HG02981 (cell line): ENCODE results near the gene MOSMO.

Experiments
- ATAC-seq: cut with Tn5 transposase; IDR thresholded peaks from one replicate; pipeline ENCODE4 v1.9.1; 2021; ENCODE audit warnings: mild to moderate bottlenecking, moderate library complexity; ENCODE audit not compliant: unreplicated experiment

The MOSMO gene

DNA sequence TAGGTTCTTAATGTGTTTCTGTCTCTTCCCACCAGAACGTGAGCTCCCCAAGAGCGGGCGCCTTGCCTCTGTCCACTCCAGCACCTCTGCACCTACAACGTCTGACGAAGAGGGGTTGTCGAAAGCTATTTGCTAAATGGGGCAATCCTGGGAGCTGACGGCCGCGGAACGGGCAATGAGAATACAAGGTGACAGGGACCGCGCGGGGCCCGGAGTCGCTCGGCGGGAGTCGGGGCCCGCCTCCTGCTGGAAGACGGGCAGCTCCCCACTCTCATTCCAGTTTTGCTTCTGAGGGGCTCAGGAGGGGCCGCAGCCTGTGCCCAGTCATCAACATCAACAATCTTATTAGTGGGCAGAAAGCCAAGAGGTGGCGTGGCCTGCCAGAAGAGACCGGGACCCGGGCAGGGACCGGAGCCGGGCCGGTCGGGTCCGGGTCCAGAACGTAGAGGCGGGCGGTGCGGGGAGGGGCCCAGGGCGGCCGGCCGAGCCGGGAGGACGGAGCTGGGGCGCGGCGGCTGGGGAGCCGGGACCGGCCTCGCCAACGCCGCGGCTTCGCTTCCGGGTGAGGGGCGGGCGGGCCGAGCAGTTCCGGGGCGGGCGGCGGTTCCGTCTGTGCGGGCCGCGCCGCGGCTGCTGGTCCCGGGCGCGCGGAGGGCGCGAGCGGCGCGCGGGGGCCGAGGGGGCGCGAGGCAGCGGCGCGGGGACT, at the start of gene MOSMO:
TSS of gene MOSMO (plus strand) at position 603 of the 706 bp plus-strand sequence. CDS start 191 bp downstream, outside the sequence.
- peak; percentile 63 for ATAC-seq

DNA sequence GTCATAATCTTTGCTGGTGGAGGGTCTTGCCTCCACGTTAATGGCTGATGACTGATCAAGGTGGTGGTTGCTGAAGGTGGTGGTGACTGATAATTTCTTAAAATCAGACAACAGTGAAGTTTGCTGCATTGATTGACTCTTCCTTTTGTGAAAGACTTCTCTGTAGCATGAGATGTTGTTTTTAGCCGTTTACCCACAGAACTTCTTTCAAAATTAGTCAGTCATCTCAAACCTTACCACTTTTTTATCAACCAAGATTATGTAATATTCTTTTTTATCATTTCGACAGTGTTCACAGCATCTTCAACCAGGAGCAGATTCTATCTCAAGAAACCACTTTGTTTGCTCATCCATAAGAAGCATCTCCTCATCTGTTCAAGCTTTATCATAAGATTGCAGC, 48.9 kb upstream of the MOSMO start:
- ATAC-seq: no peak

DNA sequence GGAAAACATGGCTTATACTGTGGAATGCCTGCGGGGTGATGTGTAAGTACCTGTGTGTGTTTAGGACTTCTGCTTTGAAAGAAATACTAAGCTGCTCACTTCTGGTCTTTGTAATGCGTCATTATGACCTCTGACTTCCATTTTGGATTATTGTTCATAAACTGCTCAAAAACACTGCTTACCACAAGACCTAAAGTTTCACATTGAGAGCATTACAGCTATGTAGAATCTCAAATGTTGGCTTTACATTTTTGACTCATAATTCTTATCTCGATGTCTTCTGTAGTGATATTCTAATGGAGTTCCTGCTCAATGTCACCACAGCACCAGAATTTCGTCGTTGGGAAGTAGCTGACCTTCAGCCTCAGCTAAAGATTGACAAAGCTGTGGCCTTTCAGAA, 45.4 kb upstream of the MOSMO start:
- no peak for ATAC-seq

DNA sequence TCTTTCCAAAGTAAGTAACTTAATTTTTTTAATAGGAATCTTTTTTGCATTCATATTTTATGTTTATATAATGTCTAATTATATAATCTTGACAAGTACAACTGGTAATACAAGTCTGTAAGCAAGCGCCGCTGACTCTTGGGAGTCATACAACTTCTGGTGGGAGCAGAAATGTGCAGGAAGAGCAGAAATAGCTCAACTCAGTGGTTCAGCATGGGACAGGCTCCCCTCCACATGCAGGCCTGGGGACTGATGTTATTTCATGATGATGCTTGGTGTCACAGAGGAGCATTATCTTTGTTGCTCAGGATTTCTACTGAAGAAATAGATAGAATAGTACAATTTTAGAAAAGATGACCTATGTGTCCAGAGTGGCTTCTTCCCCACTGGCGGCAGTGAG, 44.0 kb upstream of the MOSMO start:
- no peak for ATAC-seq

DNA sequence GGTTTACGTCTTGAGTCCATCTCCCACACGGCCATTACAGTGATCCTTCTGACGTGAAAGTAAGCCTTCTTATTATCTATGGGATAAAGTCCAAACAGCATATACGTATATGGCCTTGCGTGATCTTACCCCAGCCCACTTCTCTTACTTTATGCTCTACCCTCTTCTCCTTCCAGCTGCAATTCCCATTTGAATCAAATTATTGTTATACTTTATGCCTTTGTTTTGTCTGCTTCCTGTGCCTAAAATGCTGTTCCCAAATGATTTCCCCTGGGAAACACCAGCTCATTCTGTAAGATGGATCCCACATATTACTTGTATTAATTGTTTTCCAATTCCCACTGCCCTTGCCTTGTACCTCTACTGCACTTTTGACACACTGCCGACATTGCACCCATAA, 43.6 kb upstream of the MOSMO start:
- no peak for ATAC-seq

DNA sequence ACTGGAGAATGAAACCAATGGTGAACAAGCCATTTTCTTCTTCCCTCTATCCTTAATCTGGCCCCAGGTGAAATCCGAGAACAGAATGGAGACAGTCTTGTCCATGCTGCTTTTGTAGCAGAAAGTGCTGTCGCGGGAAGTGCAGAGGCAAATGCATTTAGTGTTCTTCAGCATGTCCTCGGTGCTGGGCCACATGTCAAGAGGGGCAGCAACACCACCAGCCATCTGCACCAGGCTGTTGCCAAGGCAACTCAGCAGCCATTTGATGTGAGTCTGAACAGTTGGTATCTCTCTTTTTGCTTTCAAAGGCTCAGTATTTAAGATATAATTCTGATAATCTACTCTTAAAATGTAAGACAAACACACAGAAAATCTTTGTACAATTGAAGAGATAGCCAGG, 36.1 kb upstream of the MOSMO start:
- ATAC-seq: no peak

DNA sequence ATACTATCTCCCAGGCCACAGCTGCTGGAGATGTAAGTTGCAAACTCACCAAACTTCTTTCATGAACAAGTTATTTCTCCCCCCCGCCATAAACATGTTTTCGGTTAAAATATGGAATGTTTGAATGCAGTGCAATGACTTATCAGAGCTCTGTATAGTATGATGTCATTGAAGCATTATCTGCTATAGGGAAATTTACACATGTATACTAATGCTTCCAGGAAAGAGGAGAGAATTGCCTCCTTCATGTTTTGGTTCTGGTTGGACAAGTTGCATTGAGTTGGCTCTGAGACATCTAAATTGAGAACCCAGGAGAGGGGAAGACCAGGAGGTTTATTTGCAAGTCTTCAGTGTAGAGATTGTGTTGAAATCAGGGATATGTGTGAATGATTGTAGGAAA, 34.0 kb upstream of the MOSMO start:
- ATAC-seq: no peak

DNA sequence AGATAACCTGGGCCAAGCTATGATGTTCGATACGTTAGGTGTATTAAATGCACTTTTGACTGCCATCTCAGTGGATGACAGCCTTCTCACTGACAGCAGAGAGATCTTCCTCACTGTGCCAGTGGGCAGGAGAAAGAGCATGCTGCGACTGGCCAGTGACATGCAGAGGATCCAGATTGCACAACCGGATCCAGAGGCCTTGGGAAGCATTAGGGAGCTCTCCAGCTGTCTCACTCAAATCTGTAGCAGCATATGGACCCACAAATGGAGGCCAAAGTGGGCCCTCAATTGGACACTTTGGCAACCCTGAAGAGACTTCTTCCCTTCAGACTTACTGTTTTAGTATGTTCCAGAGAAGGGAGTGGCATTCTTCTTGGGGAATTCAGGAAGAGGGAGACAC, 27.9 kb upstream of the MOSMO start:
- no peak for ATAC-seq

DNA sequence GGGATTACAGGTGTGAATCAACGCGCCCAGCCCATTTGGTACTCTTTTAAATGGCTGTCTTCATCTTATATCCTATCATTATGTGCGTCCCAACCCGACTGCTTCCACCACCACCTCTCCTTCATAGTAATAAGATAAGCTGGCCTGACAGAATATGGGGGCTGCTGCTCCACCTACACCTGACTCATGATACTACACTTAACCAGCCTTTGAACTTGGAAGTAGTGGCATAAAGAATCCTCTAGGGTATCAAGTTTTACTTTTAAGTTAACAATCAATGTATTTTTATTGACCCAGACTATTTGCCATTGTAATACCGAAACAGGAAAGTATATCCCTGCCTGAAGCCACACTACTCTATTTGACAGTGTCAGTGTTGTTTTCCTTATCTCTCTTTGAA, 25.8 kb upstream of the MOSMO start:
- no peak for ATAC-seq

DNA sequence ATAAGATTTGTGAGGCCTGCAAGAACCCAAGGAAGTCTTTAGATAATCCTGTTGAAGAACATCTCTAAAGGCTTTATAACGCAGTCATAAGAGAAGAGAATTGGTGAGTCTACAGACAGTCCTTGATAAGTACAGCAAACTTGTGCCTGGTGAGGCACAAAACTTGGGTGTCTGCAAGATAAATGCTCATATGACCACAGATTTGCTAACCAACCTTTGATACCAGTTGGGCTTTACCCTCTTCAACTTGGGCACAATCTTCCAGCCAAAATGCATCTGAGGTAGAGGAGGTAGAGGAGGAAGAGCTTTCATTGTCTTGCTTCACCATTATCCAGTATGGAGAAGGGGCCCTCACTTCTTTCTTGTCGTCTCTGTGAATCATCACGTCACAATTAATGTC, 23.8 kb upstream of the MOSMO start:
- no peak for ATAC-seq

DNA sequence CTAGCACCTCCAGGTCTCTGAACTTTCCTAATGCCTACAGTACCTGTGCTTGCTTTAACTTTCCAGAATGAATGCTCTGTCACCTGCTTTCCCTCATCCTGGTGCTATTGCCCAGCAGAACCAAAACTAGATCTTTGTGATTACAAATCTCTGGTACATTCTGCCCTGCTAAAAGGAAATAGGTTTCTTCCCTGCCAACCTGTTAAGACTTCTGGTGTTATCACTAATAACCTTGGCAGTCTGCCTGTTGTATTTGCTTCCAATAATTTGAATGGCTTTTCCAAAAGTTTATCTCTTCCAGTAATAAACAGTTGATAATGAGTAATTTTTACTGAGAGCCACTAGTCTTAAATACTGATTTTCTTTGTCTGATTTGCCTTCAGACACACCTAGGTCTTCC, 22.4 kb upstream of the MOSMO start:
- ATAC-seq: no peak

DNA sequence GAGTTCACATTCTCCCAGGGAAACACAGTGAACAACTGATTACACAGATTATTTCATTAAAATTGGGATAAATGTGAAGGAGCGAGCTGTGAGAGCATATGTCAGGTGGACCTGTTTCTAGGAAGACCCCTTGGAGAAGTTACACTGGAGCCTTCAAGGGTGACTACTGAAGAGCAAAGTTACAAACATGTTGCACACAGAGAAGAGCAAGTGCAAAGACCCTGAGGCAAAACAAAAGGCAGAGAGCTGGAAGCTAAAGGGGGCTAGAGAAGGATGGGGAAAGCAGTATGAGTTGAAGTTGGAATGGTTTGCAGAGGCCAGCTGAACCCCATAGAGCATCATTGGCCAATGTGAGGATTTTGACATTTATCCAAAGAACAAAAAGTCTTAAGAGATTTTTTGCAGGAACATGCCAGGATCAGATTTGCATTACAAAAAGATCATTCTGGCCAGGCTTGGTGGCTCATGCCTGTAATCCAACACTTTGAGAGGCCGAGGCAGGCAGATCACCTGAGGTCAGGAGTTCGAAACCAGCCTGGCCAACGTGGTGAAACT, 21.1 kb upstream of the MOSMO start:
- ATAC-seq: no peak

DNA sequence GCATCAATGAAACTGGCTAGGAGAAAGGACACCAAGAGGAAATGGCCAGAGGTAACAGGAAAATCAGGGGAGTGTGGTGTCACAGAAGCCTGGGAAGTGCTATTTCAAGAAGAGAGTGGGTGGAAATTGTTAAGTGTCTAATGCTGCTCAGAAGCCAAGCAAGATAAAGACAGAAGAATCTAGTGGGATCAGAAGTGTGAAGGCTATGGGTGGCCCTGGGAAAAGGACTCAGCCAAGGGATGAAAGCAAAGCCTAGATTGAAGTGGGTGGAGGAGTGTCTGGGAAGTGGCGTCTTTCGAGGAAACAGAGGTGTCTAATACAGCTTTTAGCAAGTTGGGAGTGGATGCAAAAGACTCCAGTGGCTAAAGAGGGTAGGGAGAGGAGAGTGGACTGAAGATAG, 20.4 kb upstream of the MOSMO start:
- no peak for ATAC-seq

DNA sequence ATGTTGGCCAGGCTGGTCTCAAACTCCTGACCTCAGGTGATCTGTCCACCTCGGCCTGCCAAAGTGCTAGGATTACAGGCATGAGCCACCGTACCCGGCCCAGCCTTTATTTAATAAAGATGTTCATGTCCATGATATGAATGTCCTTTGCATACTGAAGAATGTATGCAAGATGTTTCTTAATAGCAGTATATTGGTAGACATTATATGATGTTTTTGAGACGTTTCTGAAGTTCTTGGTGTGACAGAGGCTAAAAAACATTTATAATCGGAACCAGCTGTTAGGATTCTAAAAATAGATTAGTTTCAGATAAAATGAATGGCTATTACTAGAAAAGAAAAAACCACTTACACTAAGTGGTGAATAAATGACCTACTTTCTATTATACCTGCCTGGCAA, 18.8 kb upstream of the MOSMO start:
- ATAC-seq: no peak

DNA sequence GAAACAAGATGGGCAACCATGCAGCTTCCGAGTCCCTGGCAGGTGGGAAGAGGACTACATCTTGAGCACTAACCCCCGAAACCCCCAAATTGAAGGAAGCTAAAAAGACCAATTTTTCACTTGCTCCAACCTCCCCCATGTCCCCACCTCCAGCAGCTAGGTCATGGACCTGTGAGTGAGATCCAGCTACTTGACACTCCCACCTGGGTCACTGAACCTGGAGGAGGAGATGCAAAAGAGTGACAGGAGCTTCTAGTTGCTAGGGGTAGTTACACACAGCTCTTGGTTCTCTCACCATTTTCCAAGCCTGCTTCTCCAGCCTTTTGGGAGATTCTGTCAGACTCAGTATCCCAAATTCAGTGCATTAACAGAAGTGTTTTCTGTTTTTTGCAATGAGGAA, 18.2 kb upstream of the MOSMO start:
- no peak for ATAC-seq

DNA sequence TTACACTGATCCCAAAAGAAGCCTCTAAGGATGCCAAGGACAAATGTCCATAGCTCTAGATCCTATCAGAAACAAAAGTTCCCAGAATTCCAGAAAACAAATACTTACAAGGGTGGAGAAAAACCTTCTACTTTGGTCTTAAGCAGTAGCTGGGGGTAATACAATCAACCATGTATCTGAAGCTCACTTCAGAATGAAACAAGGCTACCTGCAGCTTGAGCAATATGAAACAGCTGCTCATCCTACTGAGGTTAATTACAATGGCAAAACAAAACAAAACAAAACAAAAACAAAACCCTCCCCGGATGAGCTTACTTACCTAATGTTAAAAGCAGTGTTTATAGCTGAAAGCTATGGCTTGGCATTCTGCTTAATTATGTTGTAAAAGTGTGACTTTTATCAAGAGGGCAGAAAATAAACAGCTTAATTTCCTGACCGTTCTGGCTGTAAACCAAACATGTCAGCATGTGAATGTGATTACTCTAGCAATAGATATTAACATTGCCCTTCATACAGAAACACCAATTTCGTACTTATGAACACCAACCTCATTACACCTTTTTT, 17.4 kb upstream of the MOSMO start:
- no peak for ATAC-seq

DNA sequence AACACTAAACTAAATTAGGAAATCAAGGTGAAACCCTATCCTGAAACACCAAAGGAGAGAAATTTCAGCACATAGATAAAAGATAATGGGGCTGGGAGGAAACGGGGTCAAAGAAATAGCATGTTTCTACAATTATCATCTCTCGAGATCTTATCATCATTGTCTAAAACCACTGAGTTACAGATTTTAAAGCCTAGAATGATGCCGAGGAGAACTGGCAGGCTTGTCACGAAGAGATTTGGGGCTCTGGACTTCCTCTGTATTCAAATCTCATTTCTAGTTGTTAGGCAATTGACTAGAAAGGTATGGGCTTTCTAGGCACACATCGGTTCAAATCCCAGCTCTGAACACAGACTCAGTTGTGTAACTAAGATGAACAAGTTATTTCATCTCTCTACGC, 16.3 kb upstream of the MOSMO start:
- ATAC-seq: no peak

DNA sequence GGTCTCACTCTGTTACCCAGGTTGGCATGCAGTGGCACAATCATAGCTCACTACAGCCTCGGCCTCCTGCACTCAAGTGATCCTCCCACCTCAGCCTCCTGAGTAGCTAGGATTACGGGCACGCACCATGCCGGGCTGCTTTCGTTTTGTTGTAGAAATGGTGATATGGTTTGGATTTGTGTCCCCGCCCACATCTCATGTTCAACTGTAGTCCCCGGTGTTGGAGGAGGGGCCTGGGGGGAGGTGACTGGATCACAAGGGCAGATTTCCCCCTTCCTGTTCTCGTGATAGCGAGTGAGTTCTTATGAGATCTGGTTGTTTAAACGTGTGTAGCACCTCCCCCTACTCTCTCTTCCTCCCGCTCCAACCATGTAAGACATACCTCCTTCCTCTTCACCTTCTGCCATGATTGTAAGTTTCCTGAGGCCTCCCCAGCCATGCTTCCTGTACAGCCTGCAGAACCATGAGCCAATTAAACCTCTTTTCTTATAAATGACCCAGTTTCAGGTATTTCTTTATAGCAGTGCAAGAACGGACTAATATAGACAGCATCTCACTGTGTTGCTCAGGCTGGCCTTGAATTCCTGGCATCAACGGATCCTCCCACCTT, 12.9 kb upstream of the MOSMO start:
- no peak for ATAC-seq

DNA sequence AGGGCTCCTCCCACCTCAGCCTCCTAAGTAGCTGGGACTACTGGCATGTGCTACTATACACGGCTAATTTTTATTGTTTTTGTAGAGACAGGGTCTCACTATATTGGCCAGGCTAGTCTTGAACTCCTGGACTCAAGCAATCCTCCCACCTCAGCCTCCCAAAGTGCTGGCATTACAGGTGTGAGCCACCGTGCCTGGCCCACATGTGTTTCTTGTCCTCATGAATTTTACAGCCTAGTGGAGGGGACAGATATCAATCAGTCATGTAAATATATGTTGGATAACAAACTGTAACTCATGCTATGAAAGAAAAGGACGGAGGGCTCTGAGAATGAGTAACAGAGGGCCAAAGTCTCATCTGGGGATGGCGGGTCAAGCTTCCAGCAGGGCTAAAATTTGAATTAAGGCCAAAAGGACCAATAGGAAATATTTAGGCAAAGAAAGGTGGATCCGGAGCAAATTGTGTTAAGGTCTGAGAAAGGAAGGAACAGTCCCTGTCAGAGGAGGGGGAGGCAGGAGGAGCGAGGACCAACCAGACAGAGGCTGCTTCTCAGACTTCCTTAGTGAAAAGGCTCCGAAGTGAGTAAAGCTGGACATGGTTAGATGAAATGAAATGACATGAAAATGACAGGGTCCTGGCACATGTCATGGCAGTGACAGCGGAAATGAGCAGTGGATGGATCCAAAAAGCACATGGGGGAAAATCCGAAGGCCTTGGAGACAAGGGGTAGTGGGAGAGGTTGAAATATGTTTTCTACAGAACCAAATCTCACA, 10.8 kb upstream of the MOSMO start:
- ATAC-seq: no peak

DNA sequence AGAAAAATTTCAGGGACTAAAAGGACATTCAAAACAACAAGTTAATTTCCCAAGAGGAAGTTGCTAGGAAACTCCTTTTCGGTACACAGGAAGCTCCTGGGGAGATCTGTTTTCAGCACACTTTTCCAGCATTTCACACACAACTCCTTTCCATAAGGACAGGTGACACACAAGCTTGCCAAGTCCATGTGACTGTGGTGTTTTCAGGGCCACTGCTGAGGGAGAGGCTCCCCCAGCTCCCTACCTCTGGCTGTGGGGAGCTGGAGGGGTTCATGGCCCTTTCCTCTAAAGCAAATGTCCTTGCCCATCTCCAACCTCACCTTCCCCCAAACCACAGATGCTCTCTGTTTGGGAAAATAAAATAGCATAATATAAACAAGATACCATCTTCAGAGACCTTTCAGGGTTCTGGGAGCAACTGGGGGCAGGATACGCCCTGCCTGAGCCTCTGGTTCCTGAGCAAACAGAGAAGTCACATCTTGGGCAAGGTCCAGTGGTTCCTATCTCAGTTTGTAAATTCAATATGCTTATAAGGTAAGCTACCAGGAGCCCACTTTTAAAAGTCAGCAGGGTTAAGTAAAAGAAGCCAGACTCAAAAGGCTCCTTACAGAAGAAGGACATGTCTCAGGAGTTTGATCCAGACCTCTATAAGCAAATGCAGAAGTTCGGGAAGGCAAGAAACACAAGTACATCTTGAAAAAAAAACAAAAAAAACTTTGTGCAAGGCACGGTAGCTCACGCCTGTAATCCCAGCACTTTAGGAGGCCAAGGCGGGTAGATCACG, 10.0 kb upstream of the MOSMO start:
- no peak for ATAC-seq

DNA sequence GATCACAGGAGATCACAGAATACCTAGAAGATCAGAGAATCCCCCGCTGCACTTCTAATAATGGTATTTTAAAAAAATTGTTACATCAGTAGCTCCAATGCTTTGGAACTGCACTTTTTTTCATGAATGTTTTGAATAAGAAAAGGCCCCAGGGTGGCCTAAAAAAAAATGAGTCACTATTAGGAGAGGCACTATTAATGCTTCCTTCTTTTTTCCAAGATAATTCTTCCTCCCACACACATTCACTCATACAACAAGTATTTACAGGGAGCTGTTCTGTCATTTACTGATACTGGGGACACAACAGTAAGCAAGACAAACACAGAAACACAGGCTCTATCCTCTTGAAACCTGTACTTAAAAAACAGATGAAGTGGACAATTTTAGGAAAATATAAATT, 6.3 kb upstream of the MOSMO start:
- ATAC-seq: no peak
